GM12801 (cell line): ENCODE data around the gene ROS1.

Source experiments
- CTCF ChIP-seq: IDR thresholded peaks from one replicate; pipeline ENCODE4 v1.5.1; 2011; ENCODE audit warnings: control low read depth; ENCODE audit not compliant: insufficient read length; ENCODE audit errors: extremely low read depth

Gene ROS1

GRCh38 chr6:117423754-117424153 is 2.0 kb downstream of the ROS1 start:
- TF ChIP-seq CTCF = no peak

DNA sequence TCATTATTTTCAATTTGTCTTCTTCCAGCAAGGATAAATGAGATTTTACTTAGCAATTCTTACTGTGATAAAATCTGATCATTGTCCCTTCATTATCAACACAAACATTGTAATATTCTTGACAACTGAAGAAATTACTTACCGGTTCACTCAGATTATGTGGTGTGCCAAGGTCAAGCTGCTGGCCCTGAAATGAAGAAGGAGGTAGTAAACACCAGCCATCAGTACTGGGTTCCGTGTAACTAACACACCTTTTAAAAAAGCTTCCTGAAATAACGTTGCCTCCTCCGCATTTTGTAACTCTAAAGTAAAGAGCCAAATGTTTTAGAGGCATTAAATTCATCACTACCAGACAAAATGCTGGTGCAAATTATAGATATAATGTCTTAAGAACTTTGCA is 7.4 kb downstream of the ROS1 start:
- TF ChIP-seq CTCF = no peak

GRCh38 chr6:117417851-117418250 is 7.9 kb downstream of the ROS1 start:
- TF ChIP-seq CTCF = no peak

- no peak for TF ChIP-seq CTCF
Measured at GRCh38 chr6:117414770-117415169, 11.0 kb downstream of the ROS1 start.

DNA sequence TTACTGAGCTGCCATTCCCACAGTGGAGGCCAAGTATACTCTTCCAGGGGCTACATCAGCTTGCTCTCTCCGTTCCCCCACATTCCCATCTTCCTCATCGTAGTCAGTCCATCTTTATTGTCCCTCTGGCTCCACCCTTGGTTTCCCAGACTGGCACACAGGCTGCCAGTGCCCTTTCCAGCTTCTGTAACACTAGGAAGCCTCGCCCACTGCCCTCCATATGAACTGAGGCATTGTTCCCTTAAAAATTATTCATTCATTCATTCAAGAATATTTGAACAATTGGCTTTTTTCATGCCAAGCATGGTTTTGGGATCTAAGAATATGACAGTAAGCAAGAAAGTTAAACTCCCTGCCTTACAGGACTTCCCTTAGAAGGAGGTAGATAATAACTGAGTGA is 14.3 kb downstream of the ROS1 start:
- no peak for TF ChIP-seq CTCF

- no peak for TF ChIP-seq CTCF
Measured at GRCh38 chr6:117409863-117410262, 15.9 kb downstream of the ROS1 start.

GRCh38 chr6:117409420-117409819 is 16.3 kb downstream of the ROS1 start:
- no peak for TF ChIP-seq CTCF

- TF ChIP-seq CTCF = no peak
Measured at GRCh38 chr6:117404548-117404947, 21.2 kb downstream of the ROS1 start.
